ENCODE measurements around the gene NPBWR2. TPM values are rescaled to one million over a fixed set of nuclear protein-coding genes. Genes with fewer than 3 reads are reported as not detected.

The NPBWR2 gene
- total and polyA plus RNA-seq, 4 donors = not detected

- DNase-seq (ENCODE audit: low read depth in 4 of 6, low spot score in 6 of 6) = no peak
- 78% methylated on average over 3 of the region's 11 CpGs for WGBS (ENCODE audit: insufficient coverage)
These were observed 20.6 kb downstream of the NPBWR2 start for GRCh38 chr20:64086801-64087200.

GRCh38 chr20:64084685-64085152 lies 22.6 kb downstream of the NPBWR2 start:
- H3K27me3 ChIP-seq (ENCODE audit: control insufficient read depth, insufficient read depth, low read length) = peaks cover 12% of the 10 kb centered on the region

More at GRCh38 chr20:64086801-64087200, 20.6 kb downstream of the NPBWR2 start:
- Histone ChIP-seq H3K9me3 (ENCODE audit: control insufficient read depth, insufficient read depth, low read length) (no peaks in the 10 kb centered on the region), H3K4me3 (ENCODE audit: low read depth, low read length) (no peak overlapping the region), H3K27ac (ENCODE audit: low read depth, low read length) (no peak overlapping the region), H3K4me1 (ENCODE audit: control insufficient read depth, insufficient read depth, low read length) (peaks cover 59% of the 10 kb centered on the region), H3K27me3 (ENCODE audit: control insufficient read depth, insufficient read depth, low read length) (peaks cover 12% of the 10 kb centered on the region), H3K36me3 (ENCODE audit: control insufficient read depth, insufficient read depth, low read length) (no peaks in the 10 kb centered on the region)

GRCh38 chr20:64083804-64084684 lies 23.3 kb downstream of the NPBWR2 start, which contains the start of gene LKAAEAR1:
LKAAEAR1 (minus strand) TSS chr20:64084398; CDS start chr20:64084219, 179 bp downstream.
- Histone ChIP-seq H3K9me3 (ENCODE audit: control insufficient read depth, insufficient read depth, low read length) (no peaks in the 10 kb centered on the region), H3K4me1 (ENCODE audit: control insufficient read depth, insufficient read depth, low read length) (peaks cover 58% of the 10 kb centered on the region), H3K27ac (ENCODE audit: low read depth, low read length) (no peak within 1 kb of the TSS), H3K4me3 (ENCODE audit: low read depth, low read length) (no peak within 1 kb of the TSS), H3K36me3 (ENCODE audit: control insufficient read depth, insufficient read depth, low read length) (no peaks in the 10 kb centered on the region), H3K27me3 (ENCODE audit: control insufficient read depth, insufficient read depth, low read length) (peaks cover 12% of the 10 kb centered on the region)
- WGBS (ENCODE audit: insufficient coverage) = under 1% methylated on average over 80 of the region's 86 CpGs
- DNase-seq (ENCODE audit: low read depth in 4 of 6, low spot score in 6 of 6) = peak in 2 of 6 donors; percentile 58 to 66

More at GRCh38 chr20:64084685-64085152, 22.6 kb downstream of the NPBWR2 start:
- Histone ChIP-seq H3K36me3 (ENCODE audit: control insufficient read depth, insufficient read depth, low read length) (no peaks in the 10 kb centered on the region), H3K9me3 (ENCODE audit: control insufficient read depth, insufficient read depth, low read length) (no peaks in the 10 kb centered on the region), H3K4me3 (ENCODE audit: low read depth, low read length) (no peak overlapping the region), H3K4me1 (ENCODE audit: control insufficient read depth, insufficient read depth, low read length) (peaks cover 60% of the 10 kb centered on the region), H3K27ac (ENCODE audit: low read depth, low read length) (no peak overlapping the region)
- DNase-seq (ENCODE audit: low read depth in 4 of 6, low spot score in 6 of 6) = no peak
- 4% methylated on average over 23 of the region's 23 CpGs for WGBS (ENCODE audit: insufficient coverage)

GRCh38 chr20:64083378-64083803 lies 24.0 kb downstream of the NPBWR2 start:
- no peaks in the 10 kb centered on the region for H3K36me3 ChIP-seq (ENCODE audit: control insufficient read depth, insufficient read depth, low read length)
- DNase-seq (ENCODE audit: low read depth in 4 of 6, low spot score in 6 of 6) = peak in 2 of 6 donors; percentile 91
- H3K9me3 ChIP-seq (ENCODE audit: control insufficient read depth, insufficient read depth, low read length) = no peaks in the 10 kb centered on the region
- peaks cover 58% of the 10 kb centered on the region for H3K4me1 ChIP-seq (ENCODE audit: control insufficient read depth, insufficient read depth, low read length)
- WGBS (ENCODE audit: insufficient coverage) = 1% methylated on average over 52 of the region's 52 CpGs
- peaks cover 12% of the 10 kb centered on the region for H3K27me3 ChIP-seq (ENCODE audit: control insufficient read depth, insufficient read depth, low read length)
- H3K27ac ChIP-seq (ENCODE audit: low read depth, low read length) = no peak overlapping the region
- no peak overlapping the region for H3K4me3 ChIP-seq (ENCODE audit: low read depth, low read length)

GRCh38 chr20:64082820-64083377 lies 24.5 kb downstream of the NPBWR2 start:
- DNase-seq (ENCODE audit: low read depth in 4 of 6, low spot score in 6 of 6) = no peak
- Histone ChIP-seq H3K4me1 (ENCODE audit: control insufficient read depth, insufficient read depth, low read length) (peaks cover 63% of the 10 kb centered on the region), H3K4me3 (ENCODE audit: low read depth, low read length) (no peak overlapping the region), H3K36me3 (ENCODE audit: control insufficient read depth, insufficient read depth, low read length) (no peaks in the 10 kb centered on the region), H3K27ac (ENCODE audit: low read depth, low read length) (no peak overlapping the region), H3K9me3 (ENCODE audit: control insufficient read depth, insufficient read depth, low read length) (no peaks in the 10 kb centered on the region), H3K27me3 (ENCODE audit: control insufficient read depth, insufficient read depth, low read length) (peaks cover 12% of the 10 kb centered on the region)
- WGBS (ENCODE audit: insufficient coverage) = 34% methylated on average over 10 of the region's 13 CpGs

GRCh38 chr20:64082126-64082731 lies 25.1 kb downstream of the NPBWR2 start:
- Histone ChIP-seq H3K4me3 (ENCODE audit: low read depth, low read length) (no peak overlapping the region), H3K27ac (ENCODE audit: low read depth, low read length) (no peak overlapping the region)

GRCh38 chr20:64081624-64081964 lies 25.8 kb downstream of the NPBWR2 start:
- H3K27ac ChIP-seq (ENCODE audit: low read depth, low read length) = no peak overlapping the region
- no peaks in the 10 kb centered on the region for H3K9me3 ChIP-seq (ENCODE audit: control insufficient read depth, insufficient read depth, low read length)
- peaks cover 12% of the 10 kb centered on the region for H3K27me3 ChIP-seq (ENCODE audit: control insufficient read depth, insufficient read depth, low read length)
- WGBS (ENCODE audit: insufficient coverage) = 82% methylated on average over 6 of the region's 6 CpGs
- H3K36me3 ChIP-seq (ENCODE audit: control insufficient read depth, insufficient read depth, low read length) = peaks cover 10% of the 10 kb centered on the region
- H3K4me1 ChIP-seq (ENCODE audit: control insufficient read depth, insufficient read depth, low read length) = peaks cover 65% of the 10 kb centered on the region
- no peak overlapping the region for H3K4me3 ChIP-seq (ENCODE audit: low read depth, low read length)
- no peak for DNase-seq (ENCODE audit: low read depth in 4 of 6, low spot score in 6 of 6)

More at GRCh38 chr20:64082126-64082731, 25.1 kb downstream of the NPBWR2 start:
- Histone ChIP-seq H3K9me3 (ENCODE audit: control insufficient read depth, insufficient read depth, low read length) (no peaks in the 10 kb centered on the region), H3K36me3 (ENCODE audit: control insufficient read depth, insufficient read depth, low read length) (peaks cover 4% of the 10 kb centered on the region), H3K27me3 (ENCODE audit: control insufficient read depth, insufficient read depth, low read length) (peaks cover 12% of the 10 kb centered on the region), H3K4me1 (ENCODE audit: control insufficient read depth, insufficient read depth, low read length) (peaks cover 65% of the 10 kb centered on the region)
- WGBS (ENCODE audit: insufficient coverage) = 11% methylated on average over 13 of the region's 13 CpGs
- DNase-seq (ENCODE audit: low read depth in 4 of 6, low spot score in 6 of 6) = peak in 1 of 6 donors; percentile 47

- Histone ChIP-seq H3K27me3 (ENCODE audit: control insufficient read depth, insufficient read depth, low read length) (peaks cover 12% of the 10 kb centered on the region), H3K4me1 (ENCODE audit: control insufficient read depth, insufficient read depth, low read length) (peaks cover 70% of the 10 kb centered on the region), H3K4me3 (ENCODE audit: low read depth, low read length) (peak overlapping the region; percentile 60), H3K27ac (ENCODE audit: low read depth, low read length) (peak overlapping the region; percentile 7), H3K36me3 (ENCODE audit: control insufficient read depth, insufficient read depth, low read length) (peaks cover 15% of the 10 kb centered on the region), H3K9me3 (ENCODE audit: control insufficient read depth, insufficient read depth, low read length) (no peaks in the 10 kb centered on the region)
- no peak for DNase-seq (ENCODE audit: low read depth in 4 of 6, low spot score in 6 of 6)
- WGBS (ENCODE audit: insufficient coverage) = 55% methylated on average over 10 of the region's 17 CpGs
These were observed 26.3 kb downstream of the NPBWR2 start for GRCh38 chr20:64080813-64081623.
